RWPE1 (cell line): ENCODE data around the gene SMYD3.
"Not testable (repeated sequence)": the region's sequence is repeated elsewhere in the genome, so short reads cannot be mapped to it uniquely, and the experiment has no call there.

Experiments
- CTCF ChIA-PET: fragments of 350-600 bp; sonication (Branson Sonifier 250); formaldehyde crosslinking; extraction: SDS; loops from one replicate; lab custom pipeline; 2021; lab: Yijun Ruan, JAX
- POLR2A ChIA-PET: fragments of 400-600 bp; formaldehyde crosslinking; extraction: SDS; loops from one replicate; lab custom pipeline; 2020; ENCODE audit warnings: antibody characterized with exemption; ENCODE audit not compliant: low non-redundant PET; lab: Yijun Ruan, JAX
- DNase-seq: peaks from one replicate; pipeline ENCODE4 v3.0.0; 2012; ENCODE audit warnings: low spot score
- H3K27ac ChIP-seq: fragments of 450-650 bp; 2 replicates; pipeline ENCODE4 v1.5.1; 2017
- TF ChIP-seq, protein P1 (sequence below): fragments of 450-650 bp; conservative IDR thresholded peaks from 2 replicates; pipeline ENCODE4 v1.5.1; 2017; ENCODE audit warnings: low read depth, mild to moderate bottlenecking

SMYD3 gene

DNA sequence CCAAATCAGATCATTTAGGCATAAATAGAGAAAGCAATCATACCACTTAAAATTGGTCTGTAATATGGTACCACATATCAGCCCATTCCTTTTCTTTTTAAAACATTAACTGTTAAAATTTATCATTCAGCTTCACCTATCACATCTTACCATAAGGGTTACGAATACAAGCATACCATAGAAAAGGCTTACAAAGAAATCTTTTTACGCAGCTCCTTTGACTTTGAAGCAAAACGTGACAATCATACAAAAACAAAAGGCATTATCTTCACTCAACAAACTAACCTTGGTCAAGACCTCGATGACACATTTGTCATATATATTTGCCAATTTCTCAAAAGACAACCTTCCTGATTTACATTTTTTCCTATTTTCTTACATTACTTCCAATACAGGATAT lies 169.0 kb downstream of the SMYD3 start:
- TF ChIP-seq, protein P1, sequence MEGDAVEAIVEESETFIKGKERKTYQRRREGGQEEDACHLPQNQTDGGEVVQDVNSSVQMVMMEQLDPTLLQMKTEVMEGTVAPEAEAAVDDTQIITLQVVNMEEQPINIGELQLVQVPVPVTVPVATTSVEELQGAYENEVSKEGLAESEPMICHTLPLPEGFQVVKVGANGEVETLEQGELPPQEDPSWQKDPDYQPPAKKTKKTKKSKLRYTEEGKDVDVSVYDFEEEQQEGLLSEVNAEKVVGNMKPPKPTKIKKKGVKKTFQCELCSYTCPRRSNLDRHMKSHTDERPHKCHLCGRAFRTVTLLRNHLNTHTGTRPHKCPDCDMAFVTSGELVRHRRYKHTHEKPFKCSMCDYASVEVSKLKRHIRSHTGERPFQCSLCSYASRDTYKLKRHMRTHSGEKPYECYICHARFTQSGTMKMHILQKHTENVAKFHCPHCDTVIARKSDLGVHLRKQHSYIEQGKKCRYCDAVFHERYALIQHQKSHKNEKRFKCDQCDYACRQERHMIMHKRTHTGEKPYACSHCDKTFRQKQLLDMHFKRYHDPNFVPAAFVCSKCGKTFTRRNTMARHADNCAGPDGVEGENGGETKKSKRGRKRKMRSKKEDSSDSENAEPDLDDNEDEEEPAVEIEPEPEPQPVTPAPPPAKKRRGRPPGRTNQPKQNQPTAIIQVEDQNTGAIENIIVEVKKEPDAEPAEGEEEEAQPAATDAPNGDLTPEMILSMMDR: no peak
- POLR2A ChIA-PET: no interaction called here
- no peak for DNase-seq
- H3K27ac ChIP-seq: no peak overlapping the region
- CTCF ChIA-PET: interaction anchor here (0.6 kb wide), 1 partner anchor 1033 kb away, joined by 3 read pairs; no protein-coding TSS in a partner anchor

DNA sequence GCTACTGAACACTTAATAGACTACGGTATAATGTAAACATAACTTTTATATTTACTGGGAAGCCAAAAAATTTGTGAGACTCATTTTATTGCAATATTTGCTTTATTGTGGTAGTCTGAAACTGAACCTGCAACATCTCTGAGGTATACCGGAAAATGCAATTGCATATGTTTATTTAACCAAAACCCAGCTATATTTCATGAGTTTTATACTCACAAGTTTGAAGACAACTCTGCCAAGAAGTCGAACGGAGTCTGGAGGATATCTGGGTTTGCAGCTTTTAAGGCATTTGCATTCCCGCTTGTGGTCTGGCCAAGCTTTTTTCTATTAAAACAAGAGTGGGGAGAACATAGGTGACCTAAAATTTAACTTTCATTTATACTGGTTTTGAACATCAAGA lies 171.9 kb downstream of the SMYD3 start:
- no peak for DNase-seq
- ChIA-PET CTCF (no interaction called here), POLR2A (no interaction called here)
- TF ChIP-seq, protein P1: no peak
- H3K27ac ChIP-seq: no peak overlapping the region

DNA sequence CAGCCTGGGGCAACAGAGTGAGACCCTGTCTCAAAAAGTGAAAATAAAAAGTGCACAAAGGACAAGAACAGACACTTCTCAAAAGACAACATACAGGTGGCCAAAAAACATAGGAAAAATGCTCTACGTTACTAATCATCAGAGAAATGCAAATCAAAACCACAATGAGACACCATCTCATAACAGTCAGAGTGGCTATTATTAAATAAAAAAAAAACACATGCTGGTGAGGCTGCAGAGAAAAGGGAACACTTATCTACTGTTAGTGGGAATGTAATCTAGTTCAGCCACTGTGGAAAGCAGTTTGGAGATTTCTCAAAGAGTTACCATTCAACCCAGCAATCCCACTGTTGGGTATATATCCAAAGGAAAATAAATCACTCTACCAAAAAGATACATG lies 173.2 kb downstream of the SMYD3 start:
- DNase-seq: no peak
- TF ChIP-seq, protein P1: no peak
- CTCF ChIA-PET: interaction anchor here (0.7 kb wide), 1 partner anchor 1079 kb away, joined by 4 read pairs; no protein-coding TSS in a partner anchor
- POLR2A ChIA-PET: no interaction called here
- H3K27ac ChIP-seq: no peak overlapping the region

DNA sequence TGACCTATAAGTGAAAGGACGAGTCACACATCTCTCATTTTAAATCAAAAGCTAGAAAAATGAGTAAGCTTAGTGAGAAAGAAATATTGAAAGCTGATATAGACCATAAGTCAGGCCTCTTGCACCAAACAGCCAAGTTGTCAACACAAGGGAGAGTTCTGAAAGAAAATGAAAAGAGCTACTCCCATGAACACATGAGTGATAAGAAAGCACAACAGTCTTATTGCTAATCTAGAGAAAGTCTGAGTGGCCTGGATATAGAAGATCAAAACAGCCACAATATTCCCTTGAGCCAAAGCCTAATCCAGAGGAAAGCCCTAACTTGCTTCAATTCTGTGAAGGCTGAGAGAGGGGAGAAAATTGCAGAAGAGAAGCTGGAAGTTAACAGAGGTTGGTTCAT lies 175.0 kb downstream of the SMYD3 start:
- ChIA-PET POLR2A (no interaction called here), CTCF (no interaction called here)
- TF ChIP-seq, protein P1: no peak
- no peak for DNase-seq
- H3K27ac ChIP-seq: no peak overlapping the region

DNA sequence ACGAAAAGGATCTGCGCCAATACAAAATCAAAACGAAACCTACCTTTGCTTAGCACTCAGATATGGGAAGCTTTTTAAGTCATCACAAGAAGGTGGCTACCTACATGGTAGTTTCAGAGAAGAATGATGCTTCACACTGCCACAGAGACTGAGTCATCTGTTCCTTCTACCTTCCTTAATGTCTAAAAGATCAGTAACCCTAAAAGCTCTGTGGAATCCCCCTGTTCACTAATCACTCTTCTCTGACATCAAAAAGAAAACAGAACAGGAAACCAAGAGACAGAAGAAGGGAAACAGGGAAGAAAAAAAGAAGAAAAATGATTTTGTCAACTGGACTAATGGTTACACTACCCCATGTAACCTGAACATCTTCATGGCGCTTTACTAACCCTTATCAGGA lies 177.2 kb downstream of the SMYD3 start:
- POLR2A ChIA-PET: no interaction called here
- TF ChIP-seq, protein P1: no peak
- CTCF ChIA-PET: interaction anchor here (0.7 kb wide), 1 partner anchor 1196 kb away, joined by 4 read pairs; no protein-coding TSS in a partner anchor

DNA sequence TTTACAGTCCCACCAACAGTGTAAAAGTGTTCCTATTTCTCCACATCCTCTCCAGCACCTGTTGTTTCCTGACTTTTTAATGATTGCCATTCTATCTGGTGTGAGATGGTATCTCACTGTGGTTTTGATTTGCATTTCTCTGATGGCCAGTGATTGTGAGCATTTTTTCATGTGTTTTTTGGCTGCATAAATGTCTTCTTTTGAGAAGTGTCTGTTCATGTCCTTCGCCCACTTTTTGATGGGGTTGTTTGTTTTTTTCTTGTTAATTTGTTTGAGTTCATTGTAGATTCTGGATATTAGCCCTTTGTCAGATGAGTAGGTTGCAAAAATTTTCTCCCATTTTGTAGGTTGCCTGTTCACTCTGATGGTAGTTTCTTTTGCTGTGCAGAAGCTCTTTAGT lies 177.8 kb downstream of the SMYD3 start:
- DNase-seq, POLR2A ChIA-PET: not testable (repeated sequence)

More for the DNA sequence above, 177.2 kb downstream of the SMYD3 start:
- H3K27ac ChIP-seq: no peak overlapping the region
- DNase-seq: no peak

DNA sequence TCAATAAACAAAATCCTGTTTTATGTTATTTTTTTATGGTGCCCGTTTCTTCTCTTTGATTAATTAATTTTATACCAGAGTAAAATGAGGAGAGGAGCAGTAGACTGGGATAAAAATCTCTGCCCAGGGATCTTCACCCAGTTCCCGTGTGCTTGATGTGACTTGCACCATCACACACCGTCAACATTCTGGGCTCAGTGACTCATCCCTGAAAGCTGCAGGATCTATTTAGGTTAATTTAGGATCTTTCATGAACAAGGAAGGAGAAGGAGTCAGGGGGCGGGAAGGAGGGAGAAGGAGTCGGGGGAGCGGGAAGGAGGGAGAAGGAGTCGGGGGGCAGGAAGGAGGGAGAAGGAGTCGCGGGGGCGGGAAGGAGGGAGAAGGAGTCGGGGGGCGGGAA lies 182.4 kb downstream of the SMYD3 start:
- ChIA-PET POLR2A (no interaction called here), CTCF (no interaction called here)
- DNase-seq: peak; percentile 85
- no peak overlapping the region for H3K27ac ChIP-seq
- TF ChIP-seq, protein P1: no peak

More for the DNA sequence above, 177.8 kb downstream of the SMYD3 start:
- H3K27ac ChIP-seq, CTCF ChIA-PET: not testable (repeated sequence)

DNA sequence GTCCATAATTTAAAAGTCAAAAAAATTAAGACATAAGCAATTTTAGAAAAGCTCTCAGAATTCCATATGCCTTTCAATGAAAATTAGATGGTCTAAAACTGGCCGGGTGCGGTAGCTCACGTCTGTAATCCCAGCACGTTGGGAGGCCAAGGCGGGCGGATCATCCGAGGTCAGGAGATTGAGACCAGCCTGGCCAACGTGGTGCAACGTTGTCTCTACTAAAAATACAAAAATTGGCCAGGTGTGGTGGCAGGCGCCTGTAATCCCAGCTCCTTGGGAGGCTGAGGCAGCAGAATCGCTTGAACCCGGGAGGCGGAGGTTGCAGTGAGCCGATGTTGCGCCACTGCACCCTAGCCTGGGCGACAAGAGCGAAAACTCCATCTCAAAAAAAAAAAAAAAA lies 183.0 kb downstream of the SMYD3 start:
- H3K27ac ChIP-seq, POLR2A ChIA-PET, DNase-seq: not testable (repeated sequence)
- CTCF ChIA-PET: interaction anchor here (0.6 kb wide), 1 partner anchor 23 kb away, joined by 3 read pairs; no protein-coding TSS in a partner anchor
